Nucleus accumbens (tissue), 56 donors: ENCODE measurements around the gene EHBP1L1.

Source experiments
- DNase-seq, 56 donors: peaks; one replicate each; lab custom pipeline; 2025; lab: John Stamatoyannopoulos, UW

EHBP1L1 gene

GRCh38 chr11:65545853-65546216 lies 30.0 kb upstream of the EHBP1L1 start:
- DNase-seq, result no peak

GRCh38 chr11:65546217-65546958 lies 29.5 kb upstream of the EHBP1L1 start:
- peak in 29 of 56 donors; percentile 11 to 70 (median 32) for DNase-seq

GRCh38 chr11:65547446-65548125 lies 28.3 kb upstream of the EHBP1L1 start:
- no peak for DNase-seq

GRCh38 chr11:65548395-65548794 lies 27.5 kb upstream of the EHBP1L1 start:
- DNase-seq, result no peak

GRCh38 chr11:65549096-65549495 lies 26.8 kb upstream of the EHBP1L1 start:
- no peak for DNase-seq

GRCh38 chr11:65551572-65552387 lies 24.1 kb upstream of the EHBP1L1 start:
- DNase-seq, result peak in 9 of 56 donors; percentile 6 to 41 (median 24)

GRCh38 chr11:65552388-65552951 lies 23.4 kb upstream of the EHBP1L1 start:
- DNase-seq, result no peak

- DNase-seq, result no peak
Measured at GRCh38 chr11:65553301-65554001, 22.4 kb upstream of the EHBP1L1 start.

GRCh38 chr11:65554057-65554818 lies 21.6 kb upstream of the EHBP1L1 start:
- no peak for DNase-seq

- no peak for DNase-seq
Measured at GRCh38 chr11:65554842-65555430, 20.9 kb upstream of the EHBP1L1 start.

- peak in 1 of 56 donors; percentile 32 for DNase-seq
Measured at GRCh38 chr11:65555693-65556231, 20.1 kb upstream of the EHBP1L1 start.

GRCh38 chr11:65556470-65557279 lies 19.2 kb upstream of the EHBP1L1 start:
- no peak for DNase-seq

GRCh38 chr11:65557280-65558001 lies 18.4 kb upstream of the EHBP1L1 start:
- DNase-seq, result peak in 25 of 56 donors; percentile 16 to 58 (median 30)

GRCh38 chr11:65558002-65558929 lies 17.6 kb upstream of the EHBP1L1 start, which contains the start of gene LTBP3:
Gene LTBP3, minus strand, starts transcription at chr11:65558359. Its CDS starts 400 bp downstream, at chr11:65557959.
- peak in 53 of 56 donors; percentile 31 to 88 (median 77) for DNase-seq

- peak in 48 of 56 donors; percentile 26 to 82 (median 60) for DNase-seq
Measured at GRCh38 chr11:65558930-65559509, 16.8 kb upstream of the EHBP1L1 start.
